SK-N-SH (cell line): ENCODE measurements around the gene ZDHHC18. TPM values are rescaled to one million over a fixed set of nuclear protein-coding genes. Genes with fewer than 3 reads are reported as not detected.

Experiments used
- CTCF ChIA-PET: fragments of 300-600, 350-600 bp; formaldehyde crosslinking; extraction: SDS; loops from one replicate; lab custom pipeline; 2021; lab: Yijun Ruan, JAX
- POLR2A ChIA-PET: fragments of 350-600 bp; sonication (Branson Sonifier 250); formaldehyde crosslinking; extraction: SDS; loops from one replicate; lab custom pipeline; 2020; ENCODE audit warnings: antibody characterized with exemption, inconsistent platforms; lab: Yijun Ruan, JAX
- DNase-seq: peaks from one replicate; pipeline ENCODE4 v3.0.0; 2012
- H2AFZ ChIP-seq: fragments of 200-600 bp; sonication (generic); 2 replicates; pipeline ENCODE4 v1.8.1; 2016; ENCODE audit warnings: antibody characterized with exemption, mild to moderate bottlenecking, low read depth
- H3F3A ChIP-seq: fragments of 200-600 bp; sonication (generic); replicated peaks from 2 replicates; pipeline ENCODE3; 2016; ENCODE audit warnings: antibody characterized with exemption, mild to moderate bottlenecking; ENCODE audit not compliant: insufficient read depth
- H3K27ac ChIP-seq, 2 experiments: fragments of 200-500 bp in 1 of 2; fragments of 200-600 bp in 1 of 2; sonication (Bioruptor generic) in 1 of 2; sonication (generic), shearing (Covaris generic) in 1 of 2; 2 replicates each; pipeline versions ENCODE4 v1.5.1 to v1.6.1; 2014 to 2016; ENCODE audit warnings: low read depth in 2 of 2, inconsistent platforms in 1 of 2, low read length in 1 of 2, mild to moderate bottlenecking in 1 of 2, mixed read lengths in 1 of 2
- H3K27me3 ChIP-seq: fragments of 200-600 bp; sonication (generic), shearing (Covaris generic); 2 replicates; pipeline ENCODE4 v1.6.1; 2016; ENCODE audit warnings: mixed run types; ENCODE audit not compliant: insufficient read depth
- H3K36me3 ChIP-seq, 2 experiments: fragments of 200-500 bp in 1 of 2; fragments of 200-600 bp in 1 of 2; sonication (Bioruptor generic) in 1 of 2; sonication (generic) in 1 of 2; replicated peaks in 1 of 2; 2 replicates each; pipeline versions ENCODE3 to v1.5.1; 2014 to 2016; ENCODE audit warnings: low read length in 1 of 2, mild to moderate bottlenecking in 1 of 2; ENCODE audit not compliant: insufficient read depth in 2 of 2, control insufficient read depth in 1 of 2
- H3K4me1 ChIP-seq, 2 experiments: fragments of 200-500 bp in 1 of 2; fragments of 200-600 bp in 1 of 2; sonication (Bioruptor generic) in 1 of 2; sonication (generic), shearing (Covaris generic) in 1 of 2; 2 replicates each; pipeline versions ENCODE4 v1.5.1 to v1.6.1; 2014 to 2016; ENCODE audit warnings: low read depth in 1 of 2, low read length in 1 of 2, mixed run types in 1 of 2; ENCODE audit not compliant: insufficient read depth in 2 of 2, control insufficient read depth in 1 of 2
- H3K4me2 ChIP-seq: fragments of 200-600 bp; sonication (generic), shearing (Covaris generic); 2 replicates; pipeline ENCODE4 v1.6.1; 2017; ENCODE audit warnings: mixed run types
- H3K4me3 ChIP-seq, 2 experiments: fragments of 200-500 bp in 1 of 2; fragments of 200-600 bp in 1 of 2; sonication (Bioruptor generic) in 1 of 2; sonication (generic), shearing (Covaris generic) in 1 of 2; 2 replicates each; pipeline versions ENCODE4 v1.5.1 to v1.8.1; 2014 to 2016; ENCODE audit warnings: low read depth in 2 of 2, inconsistent platforms in 1 of 2, low read length in 1 of 2, mild to moderate bottlenecking in 1 of 2, mixed read lengths in 1 of 2, moderate library complexity in 1 of 2
- H3K79me2 ChIP-seq: fragments of 200-600 bp; sonication (generic); 2 replicates; pipeline ENCODE4 v1.8.1; 2017; ENCODE audit warnings: mild to moderate bottlenecking; ENCODE audit not compliant: insufficient read depth
- H3K9ac ChIP-seq: fragments of 200-600 bp; sonication (generic); 2 replicates; pipeline ENCODE4 v1.6.1; 2017; ENCODE audit warnings: mixed run types
- H3K9me2 ChIP-seq: fragments of 200-600 bp; sonication (generic); 2 replicates; pipeline ENCODE4 v1.6.1; 2017; ENCODE audit warnings: mixed run types
- H3K9me3 ChIP-seq: fragments of 200-600 bp; sonication (generic); 2 replicates; pipeline ENCODE4 v1.6.1; 2017; ENCODE audit warnings: mixed run types, mild to moderate bottlenecking, moderate library complexity
- H4K20me1 ChIP-seq: fragments of 200-600 bp; sonication (generic); 2 replicates; pipeline ENCODE4 v1.6.1; 2017; ENCODE audit warnings: mild to moderate bottlenecking, mixed run types; ENCODE audit not compliant: insufficient read depth
- CHD2 ChIP-seq: fragments of 150-350 bp; IDR thresholded peaks from 2 replicates; pipeline ENCODE4 v1.6.1; 2018; ENCODE audit warnings: low read length; ENCODE audit not compliant: partially characterized antibody
- CTCF ChIP-seq: fragments of 200-600 bp; sonication (generic); IDR thresholded peaks from 2 replicates; pipeline ENCODE4 v1.6.1; 2017; ENCODE audit warnings: antibody characterized with exemption, mild to moderate bottlenecking, moderate library complexity
- FOSL2 ChIP-seq: IDR thresholded peaks from 2 replicates; pipeline ENCODE4 v1.4.0; 2012; ENCODE audit warnings: low read depth, mild to moderate bottlenecking, moderate library complexity, borderline replicate concordance
- FOXM1 ChIP-seq: IDR thresholded peaks from 2 replicates; pipeline ENCODE4 v1.4.0; 2012; ENCODE audit warnings: low read depth, mild to moderate bottlenecking
- GATA2 ChIP-seq: sonication (generic); formaldehyde crosslinking; IDR thresholded peaks from 2 replicates; pipeline ENCODE4 v1.5.0; 2020; ENCODE audit warnings: mild to moderate bottlenecking, missing genetic modification reagents
- MEF2A ChIP-seq: IDR thresholded peaks from 2 replicates; pipeline ENCODE4 v1.4.0; 2012; ENCODE audit warnings: low read depth, borderline replicate concordance
- NFIC ChIP-seq: IDR thresholded peaks from 2 replicates; pipeline ENCODE4 v1.4.0; 2012; ENCODE audit warnings: borderline replicate concordance
- NRF1 ChIP-seq: IDR thresholded peaks from 2 replicates; pipeline ENCODE4 v1.6.1; 2012; ENCODE audit warnings: low read depth, mild to moderate bottlenecking, low read length
- POLR2AphosphoS5 ChIP-seq: IDR thresholded peaks from 2 replicates; pipeline ENCODE4 v1.6.1; 2012; ENCODE audit warnings: low read depth, low read length
- RAD21 ChIP-seq: IDR thresholded peaks from 2 replicates; pipeline ENCODE4 v1.6.1; 2012; ENCODE audit warnings: mild to moderate bottlenecking, low read length
- SIN3A ChIP-seq: IDR thresholded peaks from 2 replicates; pipeline ENCODE4 v1.6.1; 2012; ENCODE audit warnings: low read depth, mild to moderate bottlenecking, low read length, moderate library complexity, borderline replicate concordance
- ZBTB33 ChIP-seq: IDR thresholded peaks from 2 replicates; pipeline ENCODE4 v1.4.0; 2012; ENCODE audit warnings: low read depth, borderline replicate concordance
- WGBS: methylation state at CpG from one replicate; pipeline ENCODE4 v1.1.6; 2017; ENCODE audit warnings: low lambda C conversion rate; 5-methylcytosine and 5-hydroxymethylcytosine counted together
- polyA plus RNA-seq, 3 experiments: library from polyadenylated mRNA; depleted of rRNA; stranded (reverse); fragments of >200 nt; gene quantifications; 2 replicates each; pipeline ENCODE4 v1.2.3, GENCODE V29; 2012

The ZDHHC18 gene
- 33.0 and 35.3 TPM in 2 replicates for polyA plus RNA-seq (2012; rRNA removed)
- polyA plus RNA-seq (2012; cell fraction: cytosol; rRNA removed): 16.3 and 25.5 TPM in 2 replicates
- 54.3 and 58.6 TPM in 2 replicates for polyA plus RNA-seq (2012; cell fraction: nucleus; rRNA removed)

GRCh38 chr1:26826261-26827105 is at the start of gene ZDHHC18:
Gene ZDHHC18, plus strand, starts transcription at chr1:26826688. Its CDS starts 117 bp downstream, at chr1:26826805.
- H4K20me1 ChIP-seq: no peaks in the 10 kb centered on the region
- TF ChIP-seq RAD21: no peak
- no peak for TF ChIP-seq MEF2A
- no peak for TF ChIP-seq FOSL2
- 0 out of 2 replicates have a peak, but pooled peaks have one; percentile 14 for TF ChIP-seq POLR2AphosphoS5
- no peak for TF ChIP-seq SIN3A
- peak; percentile 46 for TF ChIP-seq CTCF
- TF ChIP-seq FOXM1: no peak
- TF ChIP-seq NFIC: peak; percentile 74; the same call in 1 of the 2 replicates
- TF ChIP-seq CHD2: peak; percentile 25
- no peak for TF ChIP-seq ZBTB33
- no peak for TF ChIP-seq GATA2
- TF ChIP-seq NRF1: no peak
- peak within 1 kb of the TSS; percentile 99 for H2AFZ ChIP-seq
- peak within 1 kb of the TSS in 1 of 2 experiments; percentile 71; a peak in 2 of 4 replicates for H3K27ac ChIP-seq
- H3K79me2 ChIP-seq: peaks cover 42% of the 10 kb centered on the region
- peak; percentile 98 for DNase-seq
- peak within 1 kb of the TSS; percentile 60 to 69 for H3K4me3 ChIP-seq
- ChIA-PET CTCF (interaction anchor here (0.6 to 1.2 kb wide), 6 partner anchors 16 to 74 kb away, joined by 3 to 4 read pairs (median 3); partner anchors contain the start of gene GPATCH3), POLR2A (no interaction called here)
- H3K9me2 ChIP-seq: no peaks in the 10 kb centered on the region
- no peaks in the 10 kb centered on the region for H3K9me3 ChIP-seq
- H3K36me3 ChIP-seq: no peaks in the 10 kb centered on the region
- H3K4me2 ChIP-seq: peak within 1 kb of the TSS; percentile 95
- peak within 1 kb of the TSS; percentile 68 for H3K9ac ChIP-seq
- H3K4me1 ChIP-seq: peaks cover 6 to 21% of the 10 kb centered on the region in 2 experiments; a peak in 2 of 4 replicates
- WGBS: 7% methylated on average over 17 of the region's 107 CpGs
- no peaks in the 10 kb centered on the region for H3K27me3 ChIP-seq
- no peaks in the 10 kb centered on the region for H3F3A ChIP-seq
